ENCODE results near the gene RPL18A. TPM values are rescaled to one million over a fixed set of nuclear protein-coding genes. Genes with fewer than 3 reads are reported as not detected.

The RPL18A gene
- total RNA-seq, 1 donor from 2014 or later = 1,909 TPM

DNA sequence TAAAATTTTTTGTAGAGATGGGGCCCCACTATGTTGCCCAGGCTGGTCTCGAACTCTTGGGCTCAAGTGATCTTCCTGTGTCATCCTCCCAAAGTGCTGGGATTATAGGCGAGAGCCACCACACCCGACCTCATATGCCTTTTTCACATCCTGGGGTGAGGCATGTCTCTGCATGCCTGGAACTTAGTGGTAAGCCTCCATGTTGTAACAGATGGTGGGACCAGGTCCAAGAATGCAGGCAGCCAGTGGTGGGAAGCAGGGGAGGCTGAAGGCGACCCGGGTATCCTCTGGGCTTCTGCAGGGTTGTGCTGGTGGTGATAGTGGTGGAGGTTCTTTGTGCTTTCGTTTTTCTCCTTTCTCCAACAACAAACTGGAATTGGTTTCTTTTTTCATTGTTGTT, 43.0 kb downstream of the RPL18A start:
- DNase-seq (ENCODE audit: low read depth) (peak; percentile 32), FAIRE-seq (no peak)
- Mint-ChIP-seq H3K4me3 (ENCODE audit: unreplicated experiment) (no peak overlapping the region), H3K4me1 (ENCODE audit: low read depth, unreplicated experiment) (no peaks in the 10 kb centered on the region), H3K27me3 (ENCODE audit: low read depth, unreplicated experiment) (peaks cover 28% of the 10 kb centered on the region), H3K9me3 (ENCODE audit: unreplicated experiment) (peaks cover 6% of the 10 kb centered on the region), H3K36me3 (ENCODE audit: low read depth, unreplicated experiment) (no peaks in the 10 kb centered on the region), H3K27ac (ENCODE audit: unreplicated experiment) (no peak overlapping the region)
- no peak overlapping the region for H3K27ac ChIP-seq (ENCODE audit: low read depth, low read length)
- H3K27me3 ChIP-seq (ENCODE audit: insufficient read depth, low read length) = no peaks in the 10 kb centered on the region
- no peaks in the 10 kb centered on the region for H3K4me1 ChIP-seq (ENCODE audit: insufficient read depth, low read length)
- TF ChIP-seq EZH2 (IDR thresholded peaks at IDR 0.05; ENCODE audit: insufficient read depth, low read length) = no peak
- TF ChIP-seq, protein P1, sequence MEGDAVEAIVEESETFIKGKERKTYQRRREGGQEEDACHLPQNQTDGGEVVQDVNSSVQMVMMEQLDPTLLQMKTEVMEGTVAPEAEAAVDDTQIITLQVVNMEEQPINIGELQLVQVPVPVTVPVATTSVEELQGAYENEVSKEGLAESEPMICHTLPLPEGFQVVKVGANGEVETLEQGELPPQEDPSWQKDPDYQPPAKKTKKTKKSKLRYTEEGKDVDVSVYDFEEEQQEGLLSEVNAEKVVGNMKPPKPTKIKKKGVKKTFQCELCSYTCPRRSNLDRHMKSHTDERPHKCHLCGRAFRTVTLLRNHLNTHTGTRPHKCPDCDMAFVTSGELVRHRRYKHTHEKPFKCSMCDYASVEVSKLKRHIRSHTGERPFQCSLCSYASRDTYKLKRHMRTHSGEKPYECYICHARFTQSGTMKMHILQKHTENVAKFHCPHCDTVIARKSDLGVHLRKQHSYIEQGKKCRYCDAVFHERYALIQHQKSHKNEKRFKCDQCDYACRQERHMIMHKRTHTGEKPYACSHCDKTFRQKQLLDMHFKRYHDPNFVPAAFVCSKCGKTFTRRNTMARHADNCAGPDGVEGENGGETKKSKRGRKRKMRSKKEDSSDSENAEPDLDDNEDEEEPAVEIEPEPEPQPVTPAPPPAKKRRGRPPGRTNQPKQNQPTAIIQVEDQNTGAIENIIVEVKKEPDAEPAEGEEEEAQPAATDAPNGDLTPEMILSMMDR (IDR thresholded peaks at IDR 0.05; ENCODE audit: insufficient read depth, low read depth, low read length) = no peak
- no peak overlapping the region for H3K4me2 ChIP-seq (ENCODE audit: low read length)
- peak overlapping the region; percentile 26 for H2AFZ ChIP-seq (ENCODE audit: low read depth, low read length)
- H3K9ac ChIP-seq (ENCODE audit: low read length) = no peak overlapping the region
- H4K20me1 ChIP-seq (ENCODE audit: insufficient read depth, low read length) = no peaks in the 10 kb centered on the region
- H3K36me3 ChIP-seq (ENCODE audit: insufficient read depth, low read length) = no peaks in the 10 kb centered on the region
- no peak overlapping the region for H3K4me3 ChIP-seq (ENCODE audit: insufficient read depth, low read depth, low read length)
- H3K79me2 ChIP-seq (ENCODE audit: insufficient read depth, low read length) = no peaks in the 10 kb centered on the region
- H3K9me3 ChIP-seq (ENCODE audit: insufficient read depth, low read depth, low read length) = no peaks in the 10 kb centered on the region

DNA sequence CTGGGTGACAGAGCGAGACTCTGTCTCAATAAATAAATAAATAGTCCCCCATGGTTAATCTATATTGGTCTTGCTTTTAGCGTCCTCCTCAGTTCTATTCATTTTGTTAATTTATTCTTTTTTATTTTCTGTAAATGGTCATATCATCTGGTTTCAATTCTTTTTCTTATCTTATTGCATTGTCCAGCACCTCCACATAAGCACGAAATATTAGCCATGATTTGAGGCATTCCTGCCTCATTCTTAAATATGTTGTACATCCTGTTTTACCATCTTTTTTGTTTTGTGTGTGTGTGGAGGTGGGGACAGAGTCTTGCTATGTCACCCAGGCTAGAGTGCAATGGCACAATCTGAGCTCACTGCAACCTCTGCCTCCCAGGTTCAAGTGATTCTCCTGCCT, 48.5 kb downstream of the RPL18A start:
- H3K4me1 Mint-ChIP-seq (ENCODE audit: low read depth, unreplicated experiment) = no peaks in the 10 kb centered on the region
- no peak for FAIRE-seq
- H3K4me2 ChIP-seq (ENCODE audit: low read length) = no peak overlapping the region
- H3K4me3 Mint-ChIP-seq (ENCODE audit: unreplicated experiment) = no peak overlapping the region
- no peak for DNase-seq (ENCODE audit: low read depth)
- H3K4me3 ChIP-seq (ENCODE audit: insufficient read depth, low read depth, low read length) = no peak overlapping the region
- no peaks in the 10 kb centered on the region for H3K79me2 ChIP-seq (ENCODE audit: insufficient read depth, low read length)
- peaks cover 2% of the 10 kb centered on the region for H3K9me3 ChIP-seq (ENCODE audit: insufficient read depth, low read depth, low read length)
- no peak overlapping the region for H3K27ac Mint-ChIP-seq (ENCODE audit: unreplicated experiment)
- no peaks in the 10 kb centered on the region for H3K36me3 ChIP-seq (ENCODE audit: insufficient read depth, low read length)
- H3K36me3 Mint-ChIP-seq (ENCODE audit: low read depth, unreplicated experiment) = no peaks in the 10 kb centered on the region
- H3K27ac ChIP-seq (ENCODE audit: low read depth, low read length) = no peak overlapping the region
- no peak overlapping the region for H3K9ac ChIP-seq (ENCODE audit: low read length)
- H4K20me1 ChIP-seq (ENCODE audit: insufficient read depth, low read length) = no peaks in the 10 kb centered on the region
- no peaks in the 10 kb centered on the region for H3K4me1 ChIP-seq (ENCODE audit: insufficient read depth, low read length)
- peaks cover 2% of the 10 kb centered on the region for H3K27me3 ChIP-seq (ENCODE audit: insufficient read depth, low read length)
- no peak for TF ChIP-seq EZH2 (IDR thresholded peaks at IDR 0.05; ENCODE audit: insufficient read depth, low read length)
- TF ChIP-seq, protein P1 (IDR thresholded peaks at IDR 0.05; ENCODE audit: insufficient read depth, low read depth, low read length) = no peak
- H2AFZ ChIP-seq (ENCODE audit: low read depth, low read length) = no peak overlapping the region
- H3K27me3 Mint-ChIP-seq (ENCODE audit: low read depth, unreplicated experiment) = peaks cover 5% of the 10 kb centered on the region
- peaks cover 11% of the 10 kb centered on the region for H3K9me3 Mint-ChIP-seq (ENCODE audit: unreplicated experiment)

DNA sequence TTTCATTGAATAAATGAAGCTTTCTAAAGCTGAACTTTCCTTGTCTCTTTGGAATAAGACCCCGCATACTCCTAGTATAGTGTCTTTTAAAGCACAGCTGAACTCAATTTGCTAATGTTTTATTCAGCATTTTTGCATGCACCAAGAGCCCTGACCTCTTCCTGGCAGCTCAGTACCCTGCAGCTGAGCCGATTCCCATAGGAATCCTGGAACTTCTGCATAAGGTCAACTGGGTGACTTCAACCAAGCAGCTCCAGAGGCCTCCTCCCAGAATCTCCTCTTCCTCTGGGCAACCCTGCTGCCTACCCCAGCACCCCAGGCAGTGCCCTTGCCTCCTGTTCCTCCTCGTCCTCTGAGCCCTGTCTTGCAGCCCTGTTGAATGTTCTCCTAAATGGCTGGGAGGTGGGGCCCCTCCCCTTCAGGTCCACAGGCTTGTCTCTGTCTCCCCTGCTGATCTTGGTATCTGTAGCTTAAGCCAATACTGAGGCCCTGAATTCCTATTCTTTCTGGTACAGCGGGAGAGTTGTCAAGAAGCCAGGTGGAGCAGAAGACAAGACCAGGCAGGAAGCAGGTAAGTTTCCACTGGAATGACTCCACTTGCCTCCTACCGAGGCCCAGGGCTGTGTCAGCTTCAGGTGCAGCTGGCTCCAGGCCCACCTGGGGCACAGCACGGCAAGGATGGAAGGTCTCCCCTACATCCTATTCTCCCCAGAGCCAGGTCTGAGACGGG, 49.5 kb downstream of the RPL18A start:
- H3K27me3 Mint-ChIP-seq (ENCODE audit: low read depth, unreplicated experiment) = peaks cover 5% of the 10 kb centered on the region

More for the DNA sequence above, 49.5 kb downstream of the RPL18A start:
- Histone ChIP-seq H4K20me1 (ENCODE audit: insufficient read depth, low read length) (no peaks in the 10 kb centered on the region), H2AFZ (ENCODE audit: low read depth, low read length) (no peak overlapping the region), H3K4me2 (ENCODE audit: low read length) (no peak overlapping the region), H3K27ac (ENCODE audit: low read depth, low read length) (no peak overlapping the region), H3K79me2 (ENCODE audit: insufficient read depth, low read length) (no peaks in the 10 kb centered on the region), H3K36me3 (ENCODE audit: insufficient read depth, low read length) (no peaks in the 10 kb centered on the region), H3K4me3 (ENCODE audit: insufficient read depth, low read depth, low read length) (no peak overlapping the region), H3K9me3 (ENCODE audit: insufficient read depth, low read depth, low read length) (peaks cover 5% of the 10 kb centered on the region), H3K4me1 (ENCODE audit: insufficient read depth, low read length) (no peaks in the 10 kb centered on the region), H3K9ac (ENCODE audit: low read length) (no peak overlapping the region), H3K27me3 (ENCODE audit: insufficient read depth, low read length) (peaks cover 2% of the 10 kb centered on the region)
- Mint-ChIP-seq H3K9me3 (ENCODE audit: unreplicated experiment) (peaks cover 14% of the 10 kb centered on the region), H3K4me1 (ENCODE audit: low read depth, unreplicated experiment) (no peaks in the 10 kb centered on the region), H3K27ac (ENCODE audit: unreplicated experiment) (no peak overlapping the region), H3K4me3 (ENCODE audit: unreplicated experiment) (no peak overlapping the region), H3K36me3 (ENCODE audit: low read depth, unreplicated experiment) (no peaks in the 10 kb centered on the region)
- no peak for TF ChIP-seq EZH2 (IDR thresholded peaks at IDR 0.05; ENCODE audit: insufficient read depth, low read length)
- TF ChIP-seq, protein P1 (IDR thresholded peaks at IDR 0.05; ENCODE audit: insufficient read depth, low read depth, low read length) = no peak
- FAIRE-seq (no peak), DNase-seq (ENCODE audit: low read depth) (no peak)

All from astrocyte (in vitro differentiated cells and primary cell).